GM11168 (cell line): ENCODE data around the gene EIF5A2.
"Not testable (repeated sequence)": the region's sequence is repeated elsewhere in the genome, so short reads cannot be mapped to it uniquely, and the experiment has no call there.

Experiments used
- in situ Hi-C: fragments of 300-500 bp; cut with MboI; formaldehyde crosslinking; loops from one replicate; pipeline ENCODE4 v1.12.0; 2022; ENCODE audit warnings: low sequenced_read_pairs; ENCODE audit not compliant: unreplicated experiment

EIF5A2 gene

GRCh38 chr3:170897199-170897598 is 11.2 kb downstream of the EIF5A2 start:
- in situ Hi-C loops: not testable (repeated sequence)

GRCh38 chr3:170896781-170897180 is 11.7 kb downstream of the EIF5A2 start:
- in situ Hi-C loops: no loop called here

- in situ Hi-C loops: not testable (repeated sequence)
Measured at GRCh38 chr3:170896333-170896732, 12.1 kb downstream of the EIF5A2 start.

GRCh38 chr3:170893895-170894294 is 14.5 kb downstream of the EIF5A2 start:
- in situ Hi-C loops: no loop called here

GRCh38 chr3:170889630-170890029 is 18.8 kb downstream of the EIF5A2 start:
- in situ Hi-C loops: no loop called here

GRCh38 chr3:170889132-170889531 is 19.3 kb downstream of the EIF5A2 start:
- in situ Hi-C loops: no loop called here

- in situ Hi-C loops: not testable (repeated sequence)
Measured at GRCh38 chr3:170884109-170884930, 24.1 kb downstream of the EIF5A2 start.

GRCh38 chr3:170878688-170879087 is 29.7 kb downstream of the EIF5A2 start:
- in situ Hi-C loops: not testable (repeated sequence)

GRCh38 chr3:170877311-170877710 is 31.1 kb downstream of the EIF5A2 start:
- in situ Hi-C loops: not testable (repeated sequence)

GRCh38 chr3:170876537-170876936 is 31.9 kb downstream of the EIF5A2 start:
- in situ Hi-C loops: no loop called here

GRCh38 chr3:170869645-170870593 is 38.5 kb downstream of the EIF5A2 start, which contains the start of gene RPL22L1:
Gene RPL22L1 (minus strand): TSS chr3:170870195. CDS start chr3:170870167, 28 bp downstream.
- in situ Hi-C loops: no loop called here

- in situ Hi-C loops: no loop called here
Measured at GRCh38 chr3:170869239-170869590, 39.2 kb downstream of the EIF5A2 start.

- in situ Hi-C loops: no loop called here
Measured at GRCh38 chr3:170868577-170869238, 39.7 kb downstream of the EIF5A2 start.

- in situ Hi-C loops: no loop called here
Measured at GRCh38 chr3:170867143-170867937, 41.1 kb downstream of the EIF5A2 start.

- in situ Hi-C loops: no loop called here
Measured at GRCh38 chr3:170866499-170866898, 41.9 kb downstream of the EIF5A2 start.

GRCh38 chr3:170865209-170866094 is 43.0 kb downstream of the EIF5A2 start:
- in situ Hi-C loops: no loop called here

- in situ Hi-C loops: no loop called here
Measured at GRCh38 chr3:170864525-170865208, 43.8 kb downstream of the EIF5A2 start.

GRCh38 chr3:170863816-170864215 is 44.6 kb downstream of the EIF5A2 start:
- in situ Hi-C loops: no loop called here
